K562 (cell line): ENCODE results near the gene ANKRD44.

Source experiments
- CTCF ChIP-seq, 3 experiments: IDR thresholded peaks in 2 of 3; conservative IDR thresholded peaks in 1 of 3; 2 replicates each; pipeline ENCODE4 v1.5.1; 2011 to 2012; ENCODE audit warnings: low read length in 3 of 3, mild to moderate bottlenecking in 3 of 3, control low read depth in 2 of 3, improper control_type of control experiment in 1 of 3, inconsistent platforms in 1 of 3, low read depth in 1 of 3, mixed read lengths in 1 of 3, moderate library complexity in 1 of 3; ENCODE audit not compliant: insufficient read depth in 2 of 3
- ETV1 ChIP-seq: fragments of 450-650 bp; conservative IDR thresholded peaks from 2 replicates; pipeline ENCODE4 v1.6.1; 2016; ENCODE audit warnings: missing genetic modification characterization, control low read depth, low read depth, missing compliant biosample characterization
- EZH2 ChIP-seq: IDR thresholded peaks from 2 replicates; pipeline ENCODE4 v1.6.1; 2012; ENCODE audit warnings: low read depth, mild to moderate bottlenecking, inconsistent platforms, low read length, borderline replicate concordance
- GTF2F1 ChIP-seq: IDR thresholded peaks from 2 replicates; pipeline ENCODE4 v1.6.1; 2011; ENCODE audit warnings: low read depth, low read length, improper control_type of control experiment
- ILF3 ChIP-seq: fragments of 450-650 bp; IDR thresholded peaks from 2 replicates; pipeline ENCODE4 v1.6.1; 2018; ENCODE audit warnings: antibody characterized with exemption, mild to moderate bottlenecking, moderate library complexity, borderline replicate concordance
- MAFK ChIP-seq: IDR thresholded peaks from 2 replicates; pipeline ENCODE4 v1.6.1; 2011; ENCODE audit warnings: low read length, improper control_type of control experiment
- MEF2A ChIP-seq: IDR thresholded peaks from 2 replicates; pipeline ENCODE4 v1.6.1; 2011; ENCODE audit warnings: low read depth, mild to moderate bottlenecking, low read length, moderate library complexity; ENCODE audit not compliant: control insufficient read depth
- NFYB ChIP-seq: IDR thresholded peaks from 2 replicates; pipeline ENCODE4 v1.6.1; 2011; ENCODE audit warnings: mild to moderate bottlenecking, moderate library complexity; ENCODE audit not compliant: insufficient read length; ENCODE audit errors: extremely low read depth
- TSHZ1 ChIP-seq: fragments of 250-450 bp; sonication (Bioruptor Pico); IDR thresholded peaks from 2 replicates; pipeline ENCODE4 v1.4.0; 2020; ENCODE audit warnings: mild to moderate bottlenecking, moderate library complexity
- U2AF2 ChIP-seq: fragments of 200-400 bp; formaldehyde crosslinking; optimal IDR thresholded peaks from 2 replicates; pipeline ENCODE3; 2017; ENCODE audit warnings: low read depth, mild to moderate bottlenecking, low read length
- ZNF324 ChIP-seq: fragments of 250-450 bp; sonication (Bioruptor Pico); IDR thresholded peaks from 2 replicates; pipeline ENCODE4 v1.4.0; 2020; ENCODE audit warnings: mild to moderate bottlenecking

- TF ChIP-seq CTCF (IDR thresholded peaks at IDR 0.05 in 2 of 3, conservative IDR thresholded peaks at IDR 0.05 in 1 of 3; ENCODE audit: insufficient read depth in 2 of 3, low read depth in 1 of 3, low read length in 3 of 3) (no peak), NFYB (no peak), U2AF2 (no peak), ETV1 (no peak), MEF2A (no peak), GTF2F1 (no peak), ILF3 (no peak), EZH2 (no peak), MAFK (no peak), TSHZ1 (CRISPR knock-in tag) (no peak), ZNF324 (CRISPR knock-in tag) (no peak)
Measured at GRCh38 chr2:197058777-197059300, 251.7 kb downstream of the ANKRD44 start.
